ENCODE measurements around the gene RNU7-1. TPM values are rescaled to one million over a fixed set of nuclear protein-coding genes. Genes with fewer than 3 reads are reported as not detected.

Gene RNU7-1
- total and polyA plus RNA-seq, 12 donors = not detected

DNA sequence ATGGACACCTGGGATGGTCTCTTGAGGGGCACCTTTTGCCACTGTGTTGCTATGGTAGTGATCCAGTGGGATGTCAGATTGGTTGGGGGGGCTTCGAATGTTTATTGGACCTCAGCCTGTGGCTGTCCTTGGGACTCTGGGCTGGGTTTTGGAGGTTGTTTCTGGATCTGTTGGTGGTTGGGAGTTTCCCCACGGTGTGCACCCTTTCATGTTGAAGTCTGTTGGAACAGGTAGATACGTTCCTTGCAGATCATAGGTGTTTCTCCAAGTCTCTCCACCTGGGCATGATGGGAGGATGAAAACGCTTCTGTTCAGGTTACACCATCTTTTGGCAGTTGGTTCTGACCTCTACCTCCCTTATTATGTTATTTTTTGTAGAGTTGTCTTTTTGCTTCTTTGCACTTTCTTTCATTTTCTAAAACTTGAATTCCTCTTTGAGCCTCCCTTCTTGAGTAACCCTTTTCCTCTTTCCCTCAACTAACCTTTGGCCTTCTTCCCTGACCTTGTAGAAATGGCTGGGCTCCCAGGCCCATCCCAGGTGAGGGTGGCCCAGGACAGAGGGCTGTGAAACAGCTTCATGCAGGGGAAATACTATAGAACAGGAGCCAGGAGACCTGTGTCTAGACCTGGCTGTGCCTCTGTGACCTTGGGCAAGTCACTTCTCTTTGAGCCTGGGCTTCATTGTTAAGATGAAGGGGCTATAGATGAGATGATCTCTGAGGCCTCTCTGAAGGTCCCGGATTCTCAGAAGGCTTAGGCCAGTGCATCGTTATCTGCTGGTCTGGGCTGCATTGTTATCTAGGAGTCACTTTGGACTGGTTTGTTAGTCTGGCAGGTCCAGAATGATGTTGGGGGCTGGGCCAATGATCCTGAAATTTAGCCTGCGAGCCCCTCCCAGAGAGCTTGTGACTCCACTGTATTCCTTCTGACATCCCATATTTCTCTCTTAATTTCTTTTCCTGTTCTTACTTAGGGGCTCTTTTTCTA lies 13.9 kb upstream of the RNU7-1 start:
- H3K4me1 ChIP-seq (replicated peaks in 1 of 2) = peaks cover 43 to 72% of the 10 kb centered on the region in 2 donors
- no peak for TF ChIP-seq POLR2A (IDR thresholded peaks at IDR 0.05)
- TF ChIP-seq, protein P1, sequence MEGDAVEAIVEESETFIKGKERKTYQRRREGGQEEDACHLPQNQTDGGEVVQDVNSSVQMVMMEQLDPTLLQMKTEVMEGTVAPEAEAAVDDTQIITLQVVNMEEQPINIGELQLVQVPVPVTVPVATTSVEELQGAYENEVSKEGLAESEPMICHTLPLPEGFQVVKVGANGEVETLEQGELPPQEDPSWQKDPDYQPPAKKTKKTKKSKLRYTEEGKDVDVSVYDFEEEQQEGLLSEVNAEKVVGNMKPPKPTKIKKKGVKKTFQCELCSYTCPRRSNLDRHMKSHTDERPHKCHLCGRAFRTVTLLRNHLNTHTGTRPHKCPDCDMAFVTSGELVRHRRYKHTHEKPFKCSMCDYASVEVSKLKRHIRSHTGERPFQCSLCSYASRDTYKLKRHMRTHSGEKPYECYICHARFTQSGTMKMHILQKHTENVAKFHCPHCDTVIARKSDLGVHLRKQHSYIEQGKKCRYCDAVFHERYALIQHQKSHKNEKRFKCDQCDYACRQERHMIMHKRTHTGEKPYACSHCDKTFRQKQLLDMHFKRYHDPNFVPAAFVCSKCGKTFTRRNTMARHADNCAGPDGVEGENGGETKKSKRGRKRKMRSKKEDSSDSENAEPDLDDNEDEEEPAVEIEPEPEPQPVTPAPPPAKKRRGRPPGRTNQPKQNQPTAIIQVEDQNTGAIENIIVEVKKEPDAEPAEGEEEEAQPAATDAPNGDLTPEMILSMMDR (IDR thresholded peaks at IDR 0.05) = no peak
- peak overlapping the region in 4 of 5 donors; percentile 82 to 98 (median 94) for H3K27ac ChIP-seq

DNA sequence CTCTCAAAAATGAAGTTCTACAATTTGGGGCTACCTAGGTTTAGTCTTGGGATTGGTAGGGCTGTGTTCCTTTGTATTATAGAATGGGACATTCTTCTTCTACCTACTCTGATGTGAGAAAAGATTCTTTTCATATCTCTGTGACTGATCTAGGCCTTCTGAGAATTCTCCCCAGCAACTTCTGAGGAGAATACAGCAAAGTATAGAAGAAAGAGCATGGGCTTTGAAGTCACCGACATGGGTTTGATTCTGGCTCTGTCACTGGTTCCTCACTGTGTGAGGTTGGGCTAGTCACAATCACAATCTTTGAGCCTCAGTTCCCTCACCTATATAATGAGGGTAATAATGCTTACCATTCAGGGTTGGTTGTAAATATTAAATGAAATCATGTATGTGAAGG lies 10.8 kb upstream of the RNU7-1 start:
- no peak for DNase-seq
- Histone ChIP-seq H3K4me3 (no peak overlapping the region), H3K36me3 (replicated peaks in 1 of 2) (peaks cover 0 to 30% of the 10 kb centered on the region in 2 donors), H3K27ac (peak overlapping the region in 3 of 5 donors; percentile 46 to 57 (median 57)), H3K4me1 (replicated peaks in 1 of 2) (peaks cover 25 to 65% of the 10 kb centered on the region in 2 donors), H3K27me3 (no peaks in the 10 kb centered on the region), H3K9me3 (replicated peaks in 1 of 3) (no peaks in the 10 kb centered on the region)
- WGBS, 4 donors = 33 to 75% (median 56%) methylated on average over 1 of the region's 1 CpG
- TF ChIP-seq, protein P1 (IDR thresholded peaks at IDR 0.05) = no peak
- TF ChIP-seq POLR2A (IDR thresholded peaks at IDR 0.05) = no peak
- intact Hi-C loops (cut with DNase I) = no loop called here

More for the DNA sequence above, 13.9 kb upstream of the RNU7-1 start:
- Histone ChIP-seq H3K4me3 (peak overlapping the region in 3 of 4 donors; percentile 22 to 91 (median 64)), H3K36me3 (replicated peaks in 1 of 2) (peaks cover 0 to 15% of the 10 kb centered on the region in 2 donors), H3K27me3 (no peaks in the 10 kb centered on the region), H3K9me3 (replicated peaks in 1 of 3) (no peaks in the 10 kb centered on the region)
- no peak for DNase-seq
- intact Hi-C loops (cut with DNase I) = no loop called here
- WGBS, 4 donors = 21 to 31% (median 28%) methylated on average over 7 of the region's 7 CpGs

DNA sequence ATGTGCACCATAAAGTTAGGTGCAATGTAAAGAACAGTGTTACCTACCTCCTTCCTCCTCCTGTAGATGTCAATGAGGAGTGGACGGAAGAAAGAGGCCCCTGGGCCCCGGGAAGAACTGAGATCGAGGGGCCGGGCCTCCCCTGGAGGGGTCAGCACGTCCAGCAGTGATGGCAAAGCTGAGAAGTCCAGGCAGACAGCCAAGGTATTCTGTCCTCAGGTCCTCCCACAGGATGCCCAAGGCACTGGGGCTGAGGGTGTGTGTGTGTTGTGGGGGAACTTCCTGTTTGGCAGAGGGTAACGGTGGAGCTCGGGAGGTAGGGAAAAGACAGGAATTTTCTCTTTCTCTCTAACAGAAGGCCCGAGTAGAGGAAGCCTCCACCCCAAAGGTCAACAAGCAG lies 9.5 kb upstream of the RNU7-1 start:
- Histone ChIP-seq H3K27me3 (no peaks in the 10 kb centered on the region), H3K27ac (peak overlapping the region in 3 of 5 donors; percentile 16 to 57 (median 57)), H3K4me1 (replicated peaks in 1 of 2) (peaks cover 32 to 74% of the 10 kb centered on the region in 2 donors), H3K9me3 (replicated peaks in 1 of 3) (no peaks in the 10 kb centered on the region), H3K36me3 (replicated peaks in 1 of 2) (peaks cover 0 to 30% of the 10 kb centered on the region in 2 donors), H3K4me3 (no peak overlapping the region)
- peak in 3 of 7 donors; percentile 38 to 54 (median 52) for DNase-seq
- TF ChIP-seq POLR2A (IDR thresholded peaks at IDR 0.05) = no peak
- TF ChIP-seq, protein P1 (IDR thresholded peaks at IDR 0.05) = no peak
- intact Hi-C loops (cut with DNase I) = no loop called here
- 39 to 52% (median 48%) methylated on average over 8 of the region's 8 CpGs for WGBS, 4 donors

DNA sequence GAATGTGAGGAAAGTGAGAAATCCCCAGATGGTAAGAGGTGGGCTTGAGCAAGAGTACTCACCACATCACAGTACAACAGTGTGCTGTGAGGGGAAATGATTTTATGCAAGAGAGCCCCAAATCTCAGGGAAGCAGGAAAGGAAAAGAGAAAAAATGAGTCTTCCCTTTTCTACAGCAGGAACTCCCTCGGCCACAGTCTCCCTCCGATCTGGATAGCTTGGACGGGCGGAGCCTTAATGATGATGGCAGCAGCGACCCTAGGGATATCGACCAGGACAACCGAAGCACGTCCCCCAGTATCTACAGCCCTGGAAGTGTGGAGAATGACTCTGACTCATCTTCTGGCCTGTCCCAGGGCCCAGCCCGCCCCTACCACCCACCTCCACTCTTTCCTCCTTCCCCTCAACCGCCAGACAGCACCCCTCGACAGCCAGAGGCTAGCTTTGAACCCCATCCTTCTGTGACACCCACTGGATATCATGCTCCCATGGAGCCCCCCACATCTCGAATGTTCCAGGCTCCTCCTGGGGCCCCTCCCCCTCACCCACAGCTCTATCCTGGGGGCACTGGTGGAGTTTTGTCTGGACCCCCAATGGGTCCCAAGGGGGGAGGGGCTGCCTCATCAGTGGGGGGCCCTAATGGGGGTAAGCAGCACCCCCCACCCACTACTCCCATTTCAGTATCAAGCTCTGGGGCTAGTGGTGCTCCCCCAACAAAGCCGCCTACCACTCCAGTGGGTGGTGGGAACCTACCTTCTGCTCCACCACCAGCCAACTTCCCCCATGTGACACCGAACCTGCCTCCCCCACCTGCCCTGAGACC lies 8.0 kb upstream of the RNU7-1 start:
- 56 to 67% (median 58%) methylated on average over 8 to 14 of the region's 14 CpGs for WGBS, 4 donors
- intact Hi-C loops (cut with DNase I) = no loop called here
- H3K9me3 ChIP-seq (replicated peaks in 1 of 3) = no peaks in the 10 kb centered on the region
- peak in 4 of 7 donors; percentile 29 to 65 (median 46) for DNase-seq
- no peak overlapping the region for H3K4me3 ChIP-seq
- no peaks in the 10 kb centered on the region for H3K27me3 ChIP-seq
- H3K36me3 ChIP-seq (replicated peaks in 1 of 2) = peaks cover 0 to 30% of the 10 kb centered on the region in 2 donors
- H3K27ac ChIP-seq = peak overlapping the region in 2 of 5 donors; percentile 43 to 57
- peak in 1 of 2 donors; percentile 15 for TF ChIP-seq POLR2A (IDR thresholded peaks at IDR 0.05)
- TF ChIP-seq, protein P1 (IDR thresholded peaks at IDR 0.05) = no peak
- peaks cover 20 to 59% of the 10 kb centered on the region in 2 donors for H3K4me1 ChIP-seq (replicated peaks in 1 of 2)
